Activated CD8-positive, alpha-beta memory T cell treated with anti-CD3 and anti-CD28 coated beads, Interleukin-2, amount 50 U/mL, for 1 hour (primary cell): Measurements from ENCODE around the gene TGFA.

Experiments used
- DNase-seq: peaks from one replicate; pipeline ENCODE4 v3.0.0-alpha.2; 2020; ENCODE audit errors: extremely low read depth

The TGFA gene

GRCh38 chr2:70463581-70463980 is 90.0 kb downstream of the TGFA start:
- DNase-seq = no peak

DNA sequence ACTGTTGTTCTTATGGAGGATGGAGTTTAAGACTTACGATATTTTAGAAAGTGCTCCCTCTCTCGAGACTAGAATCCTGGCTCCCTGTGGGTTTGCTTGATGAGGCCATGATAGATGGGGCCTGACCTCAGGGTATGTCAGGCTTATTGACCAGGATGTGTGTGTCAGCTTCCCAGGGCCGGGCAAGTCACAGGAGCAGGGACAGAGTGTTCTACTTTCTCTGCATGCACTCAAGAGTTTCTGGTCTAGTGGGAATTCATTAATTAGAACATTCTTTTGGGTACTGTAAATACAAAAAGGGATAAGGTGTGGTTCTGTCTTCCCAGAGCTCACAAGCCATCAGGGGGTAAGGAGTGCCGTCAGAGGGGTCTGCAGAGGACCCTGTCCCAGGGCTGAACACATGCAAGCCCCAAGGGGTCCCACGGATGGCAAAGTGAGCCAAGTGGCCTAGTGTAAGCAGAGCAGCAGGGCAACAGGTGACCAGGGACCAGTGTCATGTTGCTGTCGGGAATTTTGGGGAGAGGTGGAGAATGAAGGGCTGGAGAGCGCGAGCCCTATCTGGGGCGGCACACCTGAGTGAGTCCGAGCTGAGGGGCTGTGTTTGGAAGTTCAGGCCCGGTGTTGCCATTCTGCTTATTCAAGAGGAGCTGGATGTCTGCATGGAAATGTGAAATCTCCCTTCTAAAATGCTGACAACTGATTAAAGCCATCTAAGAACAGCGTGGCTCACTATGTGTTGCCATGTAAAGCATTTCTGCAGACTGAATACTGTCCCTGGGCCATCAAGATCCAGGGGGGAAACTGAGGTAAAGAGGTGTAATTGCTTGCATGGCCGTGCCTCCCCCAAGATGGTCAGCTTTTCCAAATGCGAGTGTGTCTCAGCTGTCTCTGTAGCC is 91.4 kb downstream of the TGFA start:
- no peak for DNase-seq

DNA sequence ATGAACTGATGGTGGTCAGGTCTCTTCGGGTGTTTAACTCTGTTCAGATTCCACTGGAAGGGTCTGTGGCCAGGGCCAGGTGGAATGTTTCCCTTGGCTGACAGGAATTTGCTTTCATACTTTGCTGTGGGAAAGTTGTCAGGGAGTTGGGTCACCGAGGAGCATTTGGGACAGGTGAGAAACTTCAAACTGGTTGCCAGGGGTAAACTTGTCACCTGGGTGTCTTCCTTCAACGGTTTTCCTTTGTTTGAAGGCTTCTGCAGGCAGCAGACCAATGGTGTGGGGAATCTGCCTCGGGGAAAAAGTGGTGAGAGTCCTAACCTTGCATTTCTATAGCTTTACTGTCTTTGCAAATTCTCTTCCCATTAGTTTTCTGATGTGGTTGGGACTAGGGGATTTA is 92.2 kb downstream of the TGFA start:
- DNase-seq = no peak

DNA sequence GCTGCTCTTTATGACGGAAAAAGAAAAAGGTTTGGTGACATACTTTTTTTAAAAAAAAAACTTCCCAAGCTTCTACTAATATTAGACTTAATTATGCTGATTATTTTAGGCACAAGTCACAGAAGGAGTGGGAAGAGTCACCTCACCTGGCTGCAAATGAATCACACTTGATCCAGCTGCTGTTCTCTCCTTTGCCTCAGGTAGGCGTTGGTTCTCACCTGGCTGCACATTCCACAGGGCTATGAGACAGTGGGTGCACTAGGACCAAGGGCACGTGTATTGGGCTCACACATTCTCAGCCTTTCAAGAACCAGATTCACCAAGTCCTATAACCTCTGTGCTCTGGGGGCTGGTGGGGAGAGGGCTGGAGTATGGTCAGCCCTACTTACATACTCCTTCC is 93.3 kb downstream of the TGFA start:
- DNase-seq = no peak

GRCh38 chr2:70458661-70459060 is 95.0 kb downstream of the TGFA start:
- no peak for DNase-seq

GRCh38 chr2:70456585-70457495 is 96.8 kb downstream of the TGFA start:
- DNase-seq = no peak

GRCh38 chr2:70454936-70455544 is 98.6 kb downstream of the TGFA start:
- no peak for DNase-seq

DNA sequence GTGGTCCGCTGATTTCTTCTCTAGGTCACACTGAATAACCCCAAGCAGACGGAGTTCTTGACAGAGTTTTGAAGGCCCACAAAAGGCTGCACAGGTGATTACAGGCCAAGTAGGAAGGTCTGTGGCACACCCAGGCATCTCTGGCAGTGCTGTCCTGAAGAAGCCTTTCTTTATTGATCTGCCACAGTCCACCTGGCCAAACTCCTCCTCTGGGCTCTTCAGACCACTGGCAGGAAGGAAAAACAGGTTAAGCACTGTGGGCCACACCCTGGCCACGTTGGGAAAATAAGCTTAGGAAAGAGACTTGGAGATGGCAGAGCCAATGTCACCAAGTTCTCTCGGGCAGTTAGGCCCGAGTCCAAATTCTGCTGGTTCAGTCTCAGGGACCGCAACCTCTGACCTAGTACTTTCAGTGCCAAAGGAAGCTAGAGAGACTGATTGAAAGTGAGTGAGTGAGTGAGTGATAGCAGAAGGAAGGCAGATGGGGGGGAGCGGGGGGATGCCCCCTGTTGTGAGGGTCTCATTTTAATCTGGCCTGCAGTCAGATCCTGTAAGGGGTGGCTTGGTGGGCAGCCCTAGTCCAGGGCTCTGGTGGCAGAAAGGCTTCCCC is 102.9 kb downstream of the TGFA start:
- no peak for DNase-seq

DNA sequence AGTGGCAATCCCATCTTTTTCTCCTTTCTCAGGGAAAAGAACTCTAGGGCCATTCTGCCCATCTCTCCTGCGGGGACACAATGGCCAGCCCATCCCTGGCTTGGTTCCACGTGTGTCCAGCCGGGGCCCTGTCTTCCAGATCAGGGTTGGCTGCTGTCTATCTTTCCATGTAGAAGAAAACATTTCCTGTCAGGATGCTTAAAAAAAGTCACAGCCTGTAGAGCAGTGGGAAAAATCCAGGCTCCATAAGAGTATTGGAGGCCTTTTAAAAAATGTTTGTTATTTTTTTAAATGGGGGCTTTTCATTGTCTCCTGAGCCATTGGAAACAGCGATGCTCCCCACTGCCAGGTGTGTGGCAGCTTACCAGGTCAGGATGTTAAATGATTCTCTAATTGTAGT is 105.6 kb downstream of the TGFA start:
- no peak for DNase-seq

DNA sequence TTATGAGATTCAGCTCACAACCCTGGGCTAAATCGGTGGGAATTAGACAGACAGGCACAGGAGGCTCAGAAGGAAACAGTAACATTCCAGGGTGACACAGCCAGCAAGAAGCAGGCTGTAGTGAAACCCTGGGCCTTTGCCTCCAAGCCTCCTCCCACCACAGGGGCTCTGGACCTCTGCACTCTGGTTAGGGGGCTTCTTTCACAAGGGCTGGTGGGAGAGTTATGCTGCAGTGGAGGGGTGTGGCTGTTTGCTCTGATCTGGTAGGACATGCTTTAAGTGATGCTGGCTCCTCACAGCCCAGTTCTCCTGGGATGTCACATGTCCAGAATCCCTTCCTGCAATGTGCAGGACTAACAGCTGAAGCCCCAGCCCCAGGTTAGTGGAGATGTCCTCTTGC is 109.9 kb downstream of the TGFA start:
- no peak for DNase-seq

- no peak for DNase-seq
These were observed 110.6 kb downstream of the TGFA start for GRCh38 chr2:70443078-70443465.

- no peak for DNase-seq
These were observed 111.1 kb downstream of the TGFA start for GRCh38 chr2:70442301-70443077.

GRCh38 chr2:70440621-70441020 is 113.0 kb downstream of the TGFA start:
- DNase-seq = peak; percentile 7

- DNase-seq = no peak
These were observed 118.5 kb downstream of the TGFA start for GRCh38 chr2:70435138-70435537.

GRCh38 chr2:70433315-70433714 is 120.3 kb downstream of the TGFA start:
- DNase-seq = no peak

GRCh38 chr2:70431716-70432347 is 121.8 kb downstream of the TGFA start:
- DNase-seq = no peak

DNA sequence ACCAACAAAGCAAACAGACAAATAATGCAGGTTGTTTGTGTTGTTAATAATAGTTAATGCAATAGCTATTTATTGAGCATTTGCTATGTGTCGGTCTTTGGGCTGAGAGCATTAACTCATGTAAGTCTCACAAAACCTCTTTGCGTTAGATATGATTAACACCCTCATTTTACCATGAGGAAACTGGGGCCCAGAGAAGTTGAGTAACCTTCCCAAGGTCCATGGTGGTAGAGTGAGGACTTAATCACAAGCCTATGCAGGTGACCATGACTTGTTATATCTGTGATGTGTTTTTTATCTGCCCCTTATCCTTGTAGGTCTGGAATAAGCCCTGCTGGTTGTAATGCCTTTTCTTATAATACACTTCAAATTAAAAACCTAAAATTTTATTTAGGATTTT is 127.3 kb downstream of the TGFA start:
- no peak for DNase-seq

GRCh38 chr2:70425682-70426301 is 127.8 kb downstream of the TGFA start:
- no peak for DNase-seq

GRCh38 chr2:70420740-70421139 is 132.9 kb downstream of the TGFA start:
- no peak for DNase-seq

DNA sequence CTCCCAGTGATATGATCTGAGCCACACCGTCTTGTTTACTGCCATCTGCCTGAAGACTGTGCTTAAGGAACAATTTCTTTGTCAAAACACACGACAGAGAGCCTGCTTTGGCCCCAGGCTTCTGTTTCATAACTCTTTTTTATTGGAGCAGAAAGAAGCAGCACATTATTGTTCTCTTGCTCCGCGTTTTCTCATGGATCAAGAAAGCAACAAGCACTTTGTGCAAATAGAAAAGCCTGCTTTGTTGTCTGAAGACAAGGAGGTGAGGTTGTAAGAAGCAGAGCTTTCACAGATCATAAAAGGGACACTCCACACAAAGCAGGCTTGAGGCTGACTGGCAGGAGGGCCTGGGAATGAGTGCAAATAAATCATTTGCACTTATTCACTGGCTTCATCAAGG is 133.5 kb downstream of the TGFA start:
- DNase-seq = no peak
